Stimulated activated CD8-positive, alpha-beta memory T cell treated with anti-CD3 and anti-CD28 coated beads, Interleukin-7, amount 100 ng/mL, for 48 hours (primary cell): ENCODE results near the gene SEC14L5.
"Not testable (repeated sequence)": the region's sequence is repeated elsewhere in the genome, so short reads cannot be mapped to it uniquely, and the experiment has no call there.

Experiments
- DNase-seq, 2 donors: peaks; one replicate each; pipeline ENCODE4 v3.0.0-alpha.2; 2020; ENCODE audit warnings: low read depth in 1 of 2; ENCODE audit errors: extremely low read depth in 1 of 2

SEC14L5 gene

GRCh38 chr16:4948903-4949766 lies 9.0 kb upstream of the SEC14L5 start:
- DNase-seq, result no peak

GRCh38 chr16:4949986-4950385 lies 8.1 kb upstream of the SEC14L5 start:
- DNase-seq, result no peak

GRCh38 chr16:4951583-4951982 lies 6.5 kb upstream of the SEC14L5 start:
- DNase-seq, result not testable (repeated sequence)

GRCh38 chr16:4954714-4955113 lies 3.4 kb upstream of the SEC14L5 start:
- no peak for DNase-seq

GRCh38 chr16:4957420-4957719 lies 760 bp upstream of the SEC14L5 start:
- no peak for DNase-seq

GRCh38 chr16:4958510-4959438 lies 644 bp downstream of the SEC14L5 start:
- no peak for DNase-seq

- no peak for DNase-seq
Observed at GRCh38 chr16:4960579-4960978, 2.4 kb downstream of the SEC14L5 start.

- no peak for DNase-seq
Observed at GRCh38 chr16:4962716-4963115, 4.6 kb downstream of the SEC14L5 start.

- not testable (repeated sequence) for DNase-seq
Observed at GRCh38 chr16:4963527-4963926, 5.4 kb downstream of the SEC14L5 start.

- DNase-seq, result no peak
Observed at GRCh38 chr16:4966736-4967453, 8.8 kb downstream of the SEC14L5 start.

- DNase-seq, result not testable (repeated sequence)
Observed at GRCh38 chr16:4968278-4968677, 10.1 kb downstream of the SEC14L5 start.

- DNase-seq, result no peak
Observed at GRCh38 chr16:4968879-4969483, 10.9 kb downstream of the SEC14L5 start.

GRCh38 chr16:4970010-4970409 lies 11.9 kb downstream of the SEC14L5 start:
- DNase-seq, result no peak

- DNase-seq, result no peak
Observed at GRCh38 chr16:4972938-4973587, 14.9 kb downstream of the SEC14L5 start.

- no peak for DNase-seq
Observed at GRCh38 chr16:4976079-4976478, 17.9 kb downstream of the SEC14L5 start.

- no peak for DNase-seq
Observed at GRCh38 chr16:4976611-4977145, 18.5 kb downstream of the SEC14L5 start.

- DNase-seq, result no peak
Observed at GRCh38 chr16:4979164-4979563, 21.0 kb downstream of the SEC14L5 start.

GRCh38 chr16:4979736-4980660 lies 21.9 kb downstream of the SEC14L5 start:
- DNase-seq, result no peak

- DNase-seq, result no peak
Observed at GRCh38 chr16:4980691-4981090, 22.6 kb downstream of the SEC14L5 start.
